ENCODE data around the gene KEAP1. TPM values are rescaled to one million over a fixed set of nuclear protein-coding genes. Genes with fewer than 3 reads are reported as not detected.
"Not testable (repeated sequence)": the region's sequence is repeated elsewhere in the genome, so short reads cannot be mapped to it uniquely, and the experiment has no call there.

The KEAP1 gene
- total RNA-seq = 10 to 100 TPM; 52.3 to 54.5 TPM
- long read RNA-seq, transcript KEAP1-201 (6 exons, 2,955 nt) = minor isoform, 48 of 161 reads
- long read RNA-seq, transcript KEAP1-202 (6 exons, 2,648 nt) = major isoform, 74 of 161 reads
- long read RNA-seq, partial matches to known transcripts = 27 of 161 reads
- long read RNA-seq, other reads (novel, unspliced or antisense) = 11 of 161 reads

GRCh38 chr19:10503002-10503789 lies at the start of gene KEAP1:
TSS of gene KEAP1 (minus strand) at chr19:10503356. CDS start at chr19:10500033, 3,323 bp downstream.
- DNase-seq = peak; percentile 42 to 62
- ATAC-seq = peak; percentile 32
- intact Hi-C loops (cut with DNase I, micrococcal nuclease) = no loop called here

- intact Hi-C loops (cut with DNase I, micrococcal nuclease) = no loop called here
- ATAC-seq = peak; percentile 52
- DNase-seq = peak in 1 of 2 donors; percentile 36
These were observed 49.4 kb upstream of the KEAP1 start for GRCh38 chr19:10552510-10553053.

- peak in 1 of 2 donors; percentile 50 for DNase-seq
These were observed 48.6 kb upstream of the KEAP1 start for GRCh38 chr19:10551698-10552301.

GRCh38 chr19:10551006-10551405 lies 47.9 kb upstream of the KEAP1 start:
- ATAC-seq (peak; percentile 67), DNase-seq (peak; percentile 52 to 54)
- intact Hi-C loops (cut with DNase I, micrococcal nuclease) = not testable (repeated sequence)

More at GRCh38 chr19:10551698-10552301, 48.6 kb upstream of the KEAP1 start:
- peak; percentile 34 for ATAC-seq
- intact Hi-C loops (cut with DNase I, micrococcal nuclease) = no loop called here

- no peak for DNase-seq
These were observed 47.2 kb upstream of the KEAP1 start for GRCh38 chr19:10550336-10550735.

GRCh38 chr19:10549733-10550132 lies 46.6 kb upstream of the KEAP1 start:
- intact Hi-C loops (cut with DNase I, micrococcal nuclease) = no loop called here
- DNase-seq (no peak), ATAC-seq (no peak)

More at GRCh38 chr19:10550336-10550735, 47.2 kb upstream of the KEAP1 start:
- intact Hi-C loops (cut with DNase I, micrococcal nuclease) = no loop called here
- ATAC-seq = no peak

GRCh38 chr19:10548746-10549276 lies 45.7 kb upstream of the KEAP1 start:
- ATAC-seq (no peak), DNase-seq (no peak)
- intact Hi-C loops (cut with DNase I, micrococcal nuclease) = no loop called here

- intact Hi-C loops (cut with DNase I, micrococcal nuclease) = no loop called here
- ATAC-seq = no peak
These were observed 43.7 kb upstream of the KEAP1 start for GRCh38 chr19:10546817-10547216.

GRCh38 chr19:10544753-10545251 lies 41.6 kb upstream of the KEAP1 start:
- ATAC-seq = peak; percentile 0
- intact Hi-C loops (cut with DNase I, micrococcal nuclease) = no loop called here
- peak in 1 of 2 donors; percentile 33 for DNase-seq

More at GRCh38 chr19:10546817-10547216, 43.7 kb upstream of the KEAP1 start:
- DNase-seq = no peak

- ATAC-seq (peak; percentile 67), DNase-seq (peak; percentile 85)
- intact Hi-C loops (cut with DNase I, micrococcal nuclease) = no loop called here
These were observed 41.1 kb upstream of the KEAP1 start for GRCh38 chr19:10544242-10544752.

GRCh38 chr19:10543420-10544241 lies 40.5 kb upstream of the KEAP1 start, which contains the start of gene ATG4D:
TSS of gene ATG4D (plus strand) at chr19:10543904. CDS start at chr19:10544091, 187 bp downstream.
- ATAC-seq (peak; percentile 87), DNase-seq (peak; percentile 92 to 95)
- intact Hi-C loops (cut with DNase I, micrococcal nuclease) = no loop called here

- ATAC-seq = peak; percentile 9
- intact Hi-C loops (cut with DNase I, micrococcal nuclease) = no loop called here
These were observed 39.9 kb upstream of the KEAP1 start for GRCh38 chr19:10543059-10543419.

GRCh38 chr19:10539016-10539415 lies 35.9 kb upstream of the KEAP1 start:
- DNase-seq; intact Hi-C loops (cut with DNase I, micrococcal nuclease); ATAC-seq: not testable (repeated sequence)

More at GRCh38 chr19:10543059-10543419, 39.9 kb upstream of the KEAP1 start:
- DNase-seq = no peak

GRCh38 chr19:10538204-10538983 lies 35.2 kb upstream of the KEAP1 start:
- ATAC-seq = no peak
- no peak for DNase-seq
- intact Hi-C loops (cut with DNase I, micrococcal nuclease) = no loop called here

- DNase-seq = no peak
- ATAC-seq = no peak
- intact Hi-C loops (cut with DNase I, micrococcal nuclease) = no loop called here
These were observed 34.5 kb upstream of the KEAP1 start for GRCh38 chr19:10537668-10538067.

- intact Hi-C loops (cut with DNase I, micrococcal nuclease) = no loop called here
- ATAC-seq = no peak
- no peak for DNase-seq
These were observed 32.5 kb upstream of the KEAP1 start for GRCh38 chr19:10535613-10536012.
